NCI-H2227 treated with DMSO at 0.1 percent for 48 hours (cell line): ENCODE data around the gene KCNJ12.
"Not testable (repeated sequence)": the region's sequence is repeated elsewhere in the genome, so short reads cannot be mapped to it uniquely, and the experiment has no call there.

ENCODE experiments used
- DNase-seq: peaks from one replicate; lab custom pipeline; 2025; lab: John Stamatoyannopoulos, UW

The KCNJ12 gene

DNA sequence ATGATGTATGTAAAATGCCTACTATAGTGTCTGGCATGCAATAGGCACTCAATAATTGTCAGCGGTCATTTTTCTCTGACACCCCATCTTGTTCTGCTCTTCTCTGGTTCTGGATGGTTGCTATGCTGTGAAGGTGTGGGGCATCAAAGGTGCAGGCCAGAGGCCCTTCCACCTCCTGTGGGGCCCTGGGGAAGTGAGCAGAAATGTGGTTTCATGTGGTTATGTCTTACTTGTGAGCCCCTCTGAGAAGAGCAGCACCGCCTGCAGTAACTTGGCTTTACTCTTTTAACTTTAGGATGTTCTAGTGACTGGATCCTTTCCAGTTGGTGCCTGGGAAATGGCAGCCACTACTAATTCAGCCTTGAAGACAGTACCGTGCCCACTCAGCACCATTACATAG is 32.1 kb downstream of the KCNJ12 start:
- not testable (repeated sequence) for DNase-seq

DNA sequence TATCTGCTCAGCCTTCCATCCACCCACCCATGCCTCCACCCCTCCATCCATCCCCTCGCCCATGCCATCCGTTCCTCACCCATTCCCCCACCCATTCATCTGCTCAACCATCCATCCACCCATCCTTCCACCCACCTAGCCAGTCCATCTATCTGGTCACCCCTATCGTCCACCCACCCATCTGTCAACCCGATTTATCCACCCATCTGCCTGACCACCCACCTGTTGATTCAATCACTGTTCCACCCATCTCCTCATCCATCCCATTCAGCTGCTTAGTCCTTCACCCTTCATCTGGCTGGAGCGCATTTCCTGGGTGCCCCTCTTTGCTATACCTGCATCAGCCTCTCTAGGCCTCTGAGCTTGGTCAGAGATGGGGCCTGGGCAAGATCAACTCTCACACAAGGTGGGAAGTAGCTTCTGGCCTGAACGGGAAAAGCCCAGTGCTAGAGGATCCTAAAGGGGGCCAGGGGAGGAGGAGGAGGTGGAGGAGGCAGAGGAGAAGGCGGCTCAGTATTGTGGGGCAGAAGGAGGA is 32.7 kb downstream of the KCNJ12 start:
- DNase-seq, result not testable (repeated sequence)

DNA sequence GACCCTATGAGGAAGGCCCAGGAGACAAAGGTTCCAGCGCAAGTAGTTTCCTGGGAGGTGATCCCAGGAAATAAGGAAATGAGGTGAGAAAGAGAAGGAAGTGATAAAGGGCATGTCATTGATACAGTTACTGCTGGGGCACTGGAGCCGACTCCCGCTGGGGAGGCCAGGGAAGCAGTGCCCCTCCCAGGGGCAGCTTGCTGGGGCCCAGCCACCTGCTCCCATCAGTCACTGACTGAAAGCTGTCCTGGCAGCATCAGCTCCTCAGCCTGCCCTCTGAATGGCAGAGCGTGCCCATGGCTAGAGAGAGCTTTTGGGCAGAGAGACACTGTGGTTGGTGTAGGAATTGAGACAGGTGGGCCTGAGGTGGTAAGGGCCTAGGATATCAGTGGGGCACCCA is 33.2 kb downstream of the KCNJ12 start:
- DNase-seq, result not testable (repeated sequence)

DNA sequence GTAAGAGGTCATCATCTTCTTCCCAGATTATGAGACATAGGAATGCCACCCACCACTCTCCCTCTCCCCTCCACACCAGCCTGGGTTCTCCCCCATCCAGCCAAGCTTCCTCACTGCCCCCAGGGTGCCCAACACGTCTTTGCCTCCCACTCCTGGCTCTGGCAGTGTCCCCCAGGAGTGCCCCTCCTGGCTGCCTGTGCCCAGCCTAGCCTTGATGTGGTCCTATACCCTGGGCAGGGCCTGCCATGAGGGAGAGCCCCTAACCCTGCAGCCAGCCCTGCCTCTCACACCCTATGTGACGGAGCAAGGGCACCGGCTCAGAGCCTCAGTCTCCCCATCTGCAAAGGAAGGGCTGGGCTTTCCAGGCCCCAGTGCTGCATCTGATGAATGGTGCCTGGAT is 33.8 kb downstream of the KCNJ12 start:
- DNase-seq, result not testable (repeated sequence)

DNA sequence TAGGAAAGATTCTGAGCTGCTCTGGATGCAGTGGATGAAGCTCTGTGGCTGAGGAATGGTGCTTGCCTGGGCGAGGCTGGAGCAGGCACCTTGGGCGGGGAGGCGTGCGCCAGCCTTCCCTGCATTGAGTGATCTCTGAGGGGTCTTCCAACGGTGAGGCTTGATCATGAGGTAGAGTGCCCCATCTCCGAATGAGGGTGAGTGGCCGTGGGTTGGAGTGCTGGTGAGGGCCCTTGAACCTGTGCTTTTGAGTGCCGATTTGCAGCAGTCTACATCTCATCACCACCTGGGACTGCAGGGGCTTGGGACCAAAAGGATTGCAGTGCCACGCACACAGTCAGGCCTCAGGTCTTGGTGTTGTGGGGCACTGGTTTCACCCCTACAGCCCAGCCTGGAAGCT is 34.2 kb downstream of the KCNJ12 start:
- not testable (repeated sequence) for DNase-seq

DNA sequence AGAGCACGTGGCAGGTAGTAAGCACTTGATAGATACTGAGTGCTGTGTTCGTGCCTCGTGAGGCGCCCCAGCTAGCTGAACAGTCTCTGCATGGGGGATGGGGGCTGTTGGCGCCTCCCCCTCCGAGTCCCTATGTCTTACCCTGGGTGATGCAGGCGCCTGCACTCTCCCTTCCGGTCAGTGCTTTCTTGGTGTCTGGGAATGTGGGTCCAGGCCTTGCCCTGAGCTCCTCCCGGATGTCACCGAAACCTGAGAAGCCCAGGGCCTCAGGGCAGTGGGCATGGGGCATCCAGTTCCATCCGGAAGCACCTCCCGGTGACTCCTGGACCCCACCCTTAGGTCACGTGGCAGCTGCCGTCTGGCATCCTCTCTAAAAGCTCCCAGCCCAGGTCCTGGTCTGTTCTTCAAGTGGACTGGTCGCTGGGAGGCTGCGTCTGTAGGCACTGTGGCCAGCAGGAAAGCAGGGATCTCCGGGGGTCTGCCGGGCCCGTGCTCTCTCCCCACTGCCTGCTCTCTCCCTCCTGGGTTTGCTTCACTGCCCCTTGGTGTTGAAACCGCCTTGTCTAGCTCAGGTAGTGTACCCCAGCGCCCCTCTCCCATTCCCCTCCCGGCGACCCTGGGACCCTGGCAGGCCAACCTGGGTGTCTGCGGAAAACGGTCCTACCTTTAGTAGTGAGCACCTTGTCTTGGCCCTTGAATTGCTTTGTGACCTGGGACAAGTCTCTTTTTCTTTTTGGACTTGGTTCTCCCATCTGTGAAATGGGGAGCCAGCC is 34.9 kb downstream of the KCNJ12 start:
- DNase-seq, result not testable (repeated sequence)

DNA sequence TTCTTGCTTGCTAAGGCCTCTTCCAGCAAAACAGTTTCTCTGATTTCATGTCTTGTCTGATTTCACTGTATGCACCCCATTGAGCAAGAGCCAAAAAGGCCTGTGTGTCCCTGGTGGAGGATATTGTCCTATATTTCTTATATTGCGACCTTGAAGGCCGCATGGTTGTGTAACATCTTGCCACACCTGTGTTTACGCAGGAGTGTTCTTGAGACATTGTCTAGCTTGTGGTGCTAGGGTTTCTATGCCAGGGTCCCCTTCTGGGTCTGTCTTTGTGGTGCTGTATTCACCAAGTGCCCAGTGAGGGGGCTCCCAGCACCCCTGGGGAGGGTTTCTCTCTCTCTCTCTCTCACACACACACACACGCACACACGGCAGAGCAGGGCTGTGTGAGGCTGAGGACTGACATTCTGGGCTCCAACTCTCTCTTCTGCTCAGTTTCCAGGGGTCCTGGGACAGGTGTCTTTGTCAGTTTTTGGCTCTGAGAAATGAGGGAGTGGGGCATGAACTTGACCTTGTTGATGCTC is 35.6 kb downstream of the KCNJ12 start:
- not testable (repeated sequence) for DNase-seq

DNA sequence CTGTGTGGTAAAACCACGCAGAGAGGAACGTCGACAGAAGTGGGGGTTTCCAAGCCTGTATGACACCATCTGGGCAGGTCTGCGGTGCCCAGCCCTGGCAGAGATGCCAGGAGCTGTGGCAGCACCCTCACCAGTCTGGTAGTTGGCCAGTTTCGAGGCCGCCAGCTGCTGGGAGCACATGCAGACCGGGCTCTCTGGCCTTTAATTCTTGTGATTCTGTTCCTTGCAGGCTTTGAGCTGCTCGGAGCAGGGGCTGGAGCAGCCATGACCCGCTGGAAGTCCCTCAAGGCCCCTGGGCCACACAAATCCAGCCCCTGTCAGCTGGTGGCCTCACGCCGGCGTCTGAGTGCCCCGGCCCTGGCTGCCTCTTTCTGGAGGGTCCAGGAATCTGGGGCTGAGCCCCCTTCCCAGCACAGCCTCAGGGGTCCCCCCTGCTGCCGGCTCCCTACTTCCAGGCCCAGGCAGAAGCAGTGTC is 36.1 kb downstream of the KCNJ12 start:
- DNase-seq, result not testable (repeated sequence)

DNA sequence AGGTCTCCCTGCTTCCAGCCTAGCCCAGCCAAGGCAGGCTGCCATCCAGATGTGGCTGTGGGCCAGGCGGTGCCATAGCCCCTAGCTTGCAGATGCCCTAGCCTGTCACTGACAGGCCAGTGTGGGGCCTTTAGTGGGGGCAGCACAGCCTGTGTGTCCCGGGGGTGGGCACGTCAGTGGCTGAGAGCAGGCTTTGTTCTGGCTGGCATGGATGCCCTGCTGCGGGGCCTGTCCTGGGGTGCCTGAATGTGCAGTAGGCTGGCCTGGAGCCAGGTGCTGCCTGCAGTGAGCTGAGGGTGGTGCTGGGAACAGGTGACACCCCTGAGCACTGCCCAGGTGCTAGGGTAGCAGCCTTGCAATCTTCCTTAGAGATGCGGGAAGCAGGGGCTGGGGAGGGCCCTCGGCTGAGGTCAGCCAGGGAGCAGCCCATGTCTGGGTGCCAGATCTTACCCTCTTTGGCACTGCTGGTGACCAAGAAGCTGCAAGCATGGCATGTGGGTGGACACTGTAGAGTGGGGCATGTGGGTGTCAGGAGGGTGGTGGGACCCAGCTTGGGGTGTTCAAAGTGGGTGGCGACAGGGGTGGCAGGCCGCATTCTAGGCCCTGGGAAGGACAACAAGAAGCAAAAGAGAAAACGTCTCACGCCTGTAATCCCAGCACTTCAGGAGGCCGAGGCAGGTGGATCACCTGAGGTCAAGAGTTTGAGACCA is 37.6 kb downstream of the KCNJ12 start:
- DNase-seq, result not testable (repeated sequence)

DNA sequence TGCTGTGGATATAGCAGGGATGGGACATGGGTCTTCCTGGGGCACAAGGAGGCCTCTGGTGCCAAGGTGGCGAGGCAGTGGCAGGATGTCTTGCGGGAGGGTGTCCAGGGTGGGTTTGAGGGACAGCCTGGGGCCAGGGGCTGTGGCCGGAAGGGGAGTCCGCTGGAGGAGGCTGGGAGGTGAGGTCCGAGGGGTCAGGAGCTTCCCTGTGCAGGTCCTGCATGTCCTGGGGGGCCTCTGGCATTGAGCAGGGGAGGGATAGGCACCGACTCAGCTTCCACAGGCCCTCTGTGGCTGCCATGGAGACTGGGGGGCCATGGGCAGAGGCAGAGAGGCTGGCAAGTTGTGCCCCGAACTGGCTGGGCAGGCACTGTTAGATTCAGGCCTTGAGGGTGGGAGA is 38.5 kb downstream of the KCNJ12 start:
- not testable (repeated sequence) for DNase-seq

DNA sequence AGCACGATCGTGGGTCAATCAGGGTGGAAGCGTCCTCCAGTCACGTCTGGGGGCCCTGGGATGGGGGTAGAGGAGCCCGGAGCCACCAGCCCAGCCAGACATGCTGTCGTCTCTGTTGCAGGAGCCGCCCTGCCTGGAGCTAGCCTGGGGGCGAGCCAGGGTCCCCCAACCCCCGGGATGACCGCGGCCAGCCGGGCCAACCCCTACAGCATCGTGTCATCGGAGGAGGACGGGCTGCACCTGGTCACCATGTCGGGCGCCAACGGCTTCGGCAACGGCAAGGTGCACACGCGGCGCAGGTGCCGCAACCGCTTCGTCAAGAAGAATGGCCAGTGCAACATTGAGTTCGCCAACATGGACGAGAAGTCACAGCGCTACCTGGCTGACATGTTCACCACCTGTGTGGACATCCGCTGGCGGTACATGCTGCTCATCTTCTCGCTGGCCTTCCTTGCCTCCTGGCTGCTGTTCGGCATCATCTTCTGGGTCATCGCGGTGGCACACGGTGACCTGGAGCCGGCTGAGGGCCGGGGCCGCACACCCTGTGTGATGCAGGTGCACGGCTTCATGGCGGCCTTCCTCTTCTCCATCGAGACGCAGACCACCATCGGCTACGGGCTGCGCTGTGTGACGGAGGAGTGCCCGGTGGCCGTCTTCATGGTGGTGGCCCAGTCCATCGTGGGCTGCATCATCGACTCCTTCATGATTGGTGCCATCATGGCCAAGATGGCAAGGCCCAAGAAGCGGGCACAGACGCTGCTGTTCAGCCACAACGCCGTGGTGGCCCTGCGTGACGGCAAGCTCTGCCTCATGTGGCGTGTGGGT is 39.2 kb downstream of the KCNJ12 start:
- not testable (repeated sequence) for DNase-seq

DNA sequence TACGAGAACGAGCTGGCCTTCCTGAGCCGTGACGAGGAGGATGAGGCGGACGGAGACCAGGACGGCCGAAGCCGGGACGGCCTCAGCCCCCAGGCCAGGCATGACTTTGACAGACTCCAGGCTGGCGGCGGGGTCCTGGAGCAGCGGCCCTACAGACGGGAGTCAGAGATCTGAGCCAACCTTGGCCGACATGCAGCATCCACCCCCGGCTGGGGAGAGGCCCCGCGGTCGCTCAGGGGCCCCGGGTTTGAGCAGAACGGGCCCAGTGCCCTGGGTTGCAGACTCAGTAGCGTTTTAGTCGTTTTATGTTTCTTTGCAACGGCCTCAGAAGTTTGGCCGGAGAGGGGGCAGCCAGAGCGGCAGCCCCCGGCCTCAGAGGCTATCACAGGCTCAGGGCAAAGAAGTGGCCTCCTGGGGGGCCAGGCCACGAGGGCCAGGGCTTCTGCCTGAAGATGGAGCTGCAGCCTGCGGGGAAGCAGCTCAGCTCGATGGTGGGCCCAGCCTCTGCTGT is 40.4 kb downstream of the KCNJ12 start:
- DNase-seq, result not testable (repeated sequence)

DNA sequence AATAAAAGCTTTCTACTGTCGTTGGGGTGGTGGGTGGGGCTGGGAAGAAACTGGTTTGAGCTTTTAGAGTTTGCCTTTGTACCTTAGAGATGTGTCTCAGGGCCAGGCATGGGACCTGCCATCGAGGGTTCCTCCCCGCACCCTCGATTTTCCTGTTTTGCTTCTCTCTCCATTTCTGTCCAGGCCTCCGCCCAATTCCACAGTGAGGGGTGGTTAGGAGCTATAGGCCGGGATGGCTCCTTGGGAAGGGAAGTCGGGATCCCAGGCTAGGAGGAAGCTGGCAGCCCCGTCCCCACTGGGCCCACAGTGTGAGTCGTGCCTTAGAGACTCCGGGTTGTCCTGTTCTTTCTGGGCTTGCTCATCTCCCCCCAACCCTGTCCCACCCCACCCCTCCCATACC is 41.2 kb downstream of the KCNJ12 start:
- not testable (repeated sequence) for DNase-seq

DNA sequence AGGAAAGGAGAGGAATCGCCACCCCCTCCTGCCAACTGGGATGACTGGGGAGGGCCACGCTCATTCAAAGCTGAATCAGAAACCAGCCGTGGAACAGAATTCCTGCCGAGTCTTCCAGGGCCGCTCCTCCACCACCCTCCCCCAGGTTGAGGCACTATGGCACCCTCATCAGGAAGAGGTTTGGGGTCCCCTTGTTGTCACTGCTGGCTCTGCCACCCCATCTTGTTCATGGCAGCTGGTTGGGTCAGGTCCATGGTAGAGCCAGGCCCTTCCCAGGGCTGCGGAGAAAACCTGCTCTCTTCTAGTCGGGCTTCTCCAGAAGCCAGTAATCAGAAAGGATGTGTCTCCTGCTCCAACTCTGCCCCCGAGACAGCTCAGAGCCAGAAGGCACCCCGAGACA is 41.8 kb downstream of the KCNJ12 start:
- DNase-seq, result no peak

DNA sequence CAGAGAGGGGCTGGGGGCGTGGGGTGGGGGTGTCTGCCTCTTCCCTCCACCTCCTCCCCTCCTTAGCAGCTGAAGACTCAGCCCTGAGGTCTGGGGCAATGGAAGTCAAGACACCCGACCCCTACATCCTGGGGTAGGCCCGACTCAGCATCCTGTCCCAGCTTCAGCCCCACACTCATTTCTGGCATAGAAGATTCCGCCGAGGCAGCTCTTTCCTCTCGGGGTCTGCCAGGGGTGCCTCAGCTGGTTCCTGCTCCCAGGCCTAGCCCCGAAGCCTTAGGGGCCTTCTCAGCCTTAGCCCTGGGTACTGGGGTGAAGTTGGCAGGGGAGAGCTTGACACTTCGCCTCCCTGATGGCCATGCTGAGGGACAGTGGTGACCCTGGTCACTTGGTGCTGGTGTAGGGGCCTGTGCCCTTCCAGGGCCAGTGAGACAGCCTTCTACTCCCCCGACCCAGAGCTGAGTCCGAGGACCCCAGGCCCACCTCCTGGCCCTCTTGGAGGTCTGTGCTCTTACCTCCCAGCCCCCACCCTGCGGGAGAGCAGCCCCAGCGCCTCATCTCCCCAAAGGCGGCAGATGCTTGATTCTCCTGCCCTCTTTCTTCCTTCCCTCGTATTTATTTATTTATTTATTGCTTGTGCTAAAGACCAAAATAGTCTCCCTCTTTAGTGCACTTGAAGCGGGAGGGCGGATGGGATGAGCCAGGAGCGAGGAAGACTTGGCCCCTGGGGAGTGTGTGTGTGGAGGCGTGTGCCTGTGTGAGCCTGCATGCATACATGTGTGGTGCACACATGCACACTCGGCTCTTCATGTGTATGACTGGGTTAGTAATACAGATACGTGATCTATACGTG is 42.5 kb downstream of the KCNJ12 start:
- DNase-seq, result no peak

DNA sequence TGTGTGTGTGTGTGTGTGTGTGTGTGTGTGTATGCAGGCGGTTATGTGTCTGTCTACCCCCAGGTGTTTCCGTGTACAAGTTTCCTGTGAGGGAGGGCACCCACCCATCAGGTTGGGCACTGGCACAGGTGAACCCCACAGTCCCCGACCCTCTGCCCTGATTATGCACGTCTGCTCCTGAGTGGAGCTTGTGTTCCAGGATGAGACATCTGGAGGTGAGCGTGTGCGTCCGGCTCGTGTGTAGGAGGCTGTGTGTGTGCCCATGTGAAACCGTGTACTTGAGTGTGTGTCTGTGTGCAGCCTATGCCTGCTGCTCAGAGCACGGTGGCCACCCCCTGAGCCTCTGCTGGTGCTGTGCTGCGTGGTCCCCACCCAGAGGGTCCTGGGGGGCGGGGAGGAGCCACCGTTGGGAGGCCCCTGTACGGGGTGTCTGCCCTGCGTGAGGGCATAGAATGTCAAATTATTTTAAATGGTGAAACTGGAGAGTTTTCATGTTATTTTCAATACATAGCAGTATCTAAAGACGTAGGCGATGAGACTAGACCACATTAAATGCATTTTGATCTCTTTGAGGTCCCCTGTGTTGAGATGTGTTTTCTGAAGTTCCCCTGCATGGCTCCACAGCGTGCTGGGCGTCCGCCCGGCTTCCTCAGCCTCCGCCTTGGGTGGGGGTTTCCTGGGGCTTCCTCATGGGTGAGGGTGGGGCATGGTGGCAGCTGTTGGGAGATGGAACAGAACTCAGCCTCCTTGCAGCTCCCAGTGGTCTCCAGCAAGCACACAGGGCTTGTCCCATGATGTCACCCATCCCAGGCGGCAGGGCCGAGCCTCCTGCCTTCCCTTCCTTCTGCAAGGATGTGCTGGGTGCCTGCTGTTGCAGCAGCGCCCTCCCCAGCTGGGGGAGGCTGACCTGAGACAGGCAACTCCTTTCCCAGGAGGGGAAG is 43.4 kb downstream of the KCNJ12 start:
- no peak for DNase-seq

DNA sequence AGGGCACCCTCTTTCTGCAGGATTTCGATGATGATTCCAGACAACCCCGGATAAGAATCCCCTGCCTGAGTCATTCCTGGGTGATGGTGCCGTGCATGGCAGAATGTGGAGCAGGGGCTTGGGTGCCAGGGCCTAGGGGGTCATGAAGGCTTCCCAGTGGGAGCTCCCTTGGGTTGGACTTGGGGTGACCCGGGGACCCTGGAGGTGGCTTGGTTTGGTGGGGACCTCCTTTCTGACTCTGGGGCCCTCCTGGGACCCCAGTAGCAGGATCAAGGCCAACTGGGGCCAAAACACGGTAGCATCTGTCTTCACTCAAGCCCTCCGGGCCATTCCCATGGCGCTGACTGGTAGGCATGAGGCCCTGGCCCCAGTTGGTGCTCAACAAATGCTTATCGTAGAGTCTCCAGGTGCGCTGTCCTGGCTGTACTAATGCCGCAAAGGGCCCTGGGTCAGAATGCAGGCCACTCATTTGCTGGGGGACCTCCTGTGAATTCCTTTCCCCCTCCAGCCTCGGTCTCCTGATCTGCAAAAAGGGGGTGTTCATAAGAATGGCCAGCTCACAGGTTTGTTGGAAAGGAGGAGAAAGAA is 44.4 kb downstream of the KCNJ12 start:
- not testable (repeated sequence) for DNase-seq

DNA sequence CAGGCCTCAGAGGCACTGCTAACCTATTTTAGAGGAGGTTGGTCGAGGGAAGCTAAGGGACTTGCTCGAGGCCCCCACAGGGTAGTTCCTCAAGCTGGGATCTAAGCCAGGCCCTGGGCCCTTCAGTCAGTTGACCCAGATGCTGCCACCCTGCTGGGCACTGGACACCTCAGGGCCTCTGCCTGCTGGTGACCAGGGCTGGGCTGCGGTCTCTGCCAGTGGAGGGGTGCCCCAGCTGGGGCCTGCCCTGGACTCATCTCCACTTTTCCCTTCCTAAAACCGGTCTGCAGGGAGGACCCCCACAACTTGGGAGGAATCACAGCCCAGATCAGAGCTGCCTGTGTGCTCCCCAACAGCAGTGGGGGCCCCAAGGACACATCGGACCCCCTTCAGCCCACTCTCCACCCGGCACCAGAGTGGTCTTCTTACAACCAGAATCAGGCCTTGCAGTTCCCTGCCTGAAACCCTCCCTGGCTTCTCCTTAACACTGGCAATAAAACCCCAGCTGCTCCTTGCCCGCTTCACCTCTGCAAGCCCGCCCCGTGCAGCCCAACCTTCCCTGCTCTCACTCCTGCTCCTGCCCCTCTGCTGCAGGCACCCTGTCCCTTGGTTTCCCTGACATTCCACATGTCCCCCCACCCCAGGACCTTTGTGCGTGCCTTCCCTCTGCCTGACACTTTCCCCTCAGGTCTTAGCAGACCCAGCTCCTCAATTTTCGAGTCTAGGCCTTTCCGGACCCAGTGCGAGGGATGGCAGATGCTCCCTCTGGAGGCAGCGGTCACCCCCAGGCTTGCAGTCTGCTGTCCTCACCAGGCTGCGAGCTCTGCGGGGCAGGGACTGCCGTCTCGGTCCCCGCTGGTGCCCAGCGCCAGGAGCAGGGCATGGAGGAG is 45.5 kb downstream of the KCNJ12 start:
- DNase-seq, result not testable (repeated sequence)
